Stimulated activated memory B cell treated with anti-CD40 and anti-IgM and Interleukin-4, amounts not matched to agents 10 μg/mL and 1 μg/mL and 100 μg/mL, for 72 hours (primary cell): ENCODE results near the gene PRPH.
"Not testable (repeated sequence)": the region's sequence is repeated elsewhere in the genome, so short reads cannot be mapped to it uniquely, and the experiment has no call there.

Experiments
- ATAC-seq: fragments of 150-1000 bp; cut with Tn5 transposase; 2 replicates; pipeline ENCODE4 v1.10.0; 2021
- H3K27ac Mint-ChIP-seq: one replicate; pipeline ENCODE4 v1.8.0; 2022; ENCODE audit warnings: mild to moderate bottlenecking, mixed read lengths
- H3K27me3 Mint-ChIP-seq: one replicate; pipeline ENCODE4 v1.8.0; 2022; ENCODE audit warnings: mixed read lengths
- H3K36me3 Mint-ChIP-seq: one replicate; pipeline ENCODE4 v1.8.0; 2022; ENCODE audit warnings: mixed read lengths
- H3K4me1 Mint-ChIP-seq: one replicate; pipeline ENCODE4 v1.8.0; 2022; ENCODE audit warnings: mixed read lengths
- H3K4me3 Mint-ChIP-seq: one replicate; pipeline ENCODE4 v1.8.0; 2022; ENCODE audit warnings: mild to moderate bottlenecking, moderate library complexity, mixed read lengths
- H3K9me3 Mint-ChIP-seq: one replicate; pipeline ENCODE4 v1.8.0; 2022; ENCODE audit warnings: mixed read lengths

Gene PRPH

DNA sequence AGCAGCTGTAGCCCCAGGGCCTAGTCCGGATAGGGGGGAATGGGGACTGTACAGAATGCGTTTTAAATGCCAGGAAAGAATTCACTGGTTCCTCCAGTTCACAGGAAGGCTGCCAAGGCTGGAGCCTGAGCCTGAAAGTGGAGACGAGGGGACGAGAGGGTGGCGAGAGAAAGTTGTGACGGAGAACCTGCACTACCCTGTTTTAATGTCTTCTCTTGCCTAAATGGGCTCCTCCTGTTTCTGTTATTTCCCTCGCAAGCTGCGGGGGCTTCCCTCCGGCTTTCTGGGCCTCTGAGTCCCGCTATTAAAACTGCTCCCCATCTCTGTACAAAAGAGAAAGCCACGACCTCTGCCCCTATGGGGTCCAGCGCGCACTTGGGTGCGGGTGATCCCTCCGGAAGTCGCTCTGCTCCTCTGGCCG lies 37.5 kb downstream of the PRPH start:
- Mint-ChIP-seq H3K4me3 (no peak overlapping the region), H3K9me3 (peaks cover 3% of the 10 kb centered on the region), H3K27me3 (peaks cover 52% of the 10 kb centered on the region), H3K4me1 (peaks cover 34% of the 10 kb centered on the region), H3K27ac (no peak overlapping the region), H3K36me3 (no peaks in the 10 kb centered on the region)
- ATAC-seq: no peak

DNA sequence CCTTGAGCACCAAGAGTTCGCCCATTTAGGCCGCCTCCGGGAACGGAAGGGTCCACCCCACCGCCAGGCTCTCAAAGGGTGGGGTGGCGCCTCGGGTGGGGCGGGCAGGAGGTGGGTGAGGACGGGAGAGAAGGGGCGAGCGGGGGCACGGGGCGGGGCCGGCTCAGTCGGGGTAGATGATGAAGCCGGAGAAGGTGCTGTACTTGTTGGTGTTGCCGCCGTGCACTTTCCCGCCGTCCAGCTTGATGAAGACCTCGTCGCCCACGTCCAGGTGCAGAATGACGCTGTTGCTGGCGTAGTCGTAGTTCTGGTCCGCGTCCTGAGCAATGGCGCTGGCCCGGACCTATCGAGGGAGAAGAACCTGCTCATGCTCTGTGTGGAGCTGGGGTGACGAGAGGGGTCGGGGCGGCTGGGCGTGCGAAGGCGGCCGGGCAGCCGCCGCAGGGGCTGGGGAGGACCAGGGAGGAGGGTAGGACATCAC lies 38.0 kb downstream of the PRPH start:
- H3K4me1 Mint-ChIP-seq: peaks cover 39% of the 10 kb centered on the region
- H3K9me3 Mint-ChIP-seq: peaks cover 3% of the 10 kb centered on the region
- ATAC-seq: no peak
- no peaks in the 10 kb centered on the region for H3K36me3 Mint-ChIP-seq
- peak overlapping the region; percentile 36 for H3K4me3 Mint-ChIP-seq
- peaks cover 57% of the 10 kb centered on the region for H3K27me3 Mint-ChIP-seq
- H3K27ac Mint-ChIP-seq: no peak overlapping the region

DNA sequence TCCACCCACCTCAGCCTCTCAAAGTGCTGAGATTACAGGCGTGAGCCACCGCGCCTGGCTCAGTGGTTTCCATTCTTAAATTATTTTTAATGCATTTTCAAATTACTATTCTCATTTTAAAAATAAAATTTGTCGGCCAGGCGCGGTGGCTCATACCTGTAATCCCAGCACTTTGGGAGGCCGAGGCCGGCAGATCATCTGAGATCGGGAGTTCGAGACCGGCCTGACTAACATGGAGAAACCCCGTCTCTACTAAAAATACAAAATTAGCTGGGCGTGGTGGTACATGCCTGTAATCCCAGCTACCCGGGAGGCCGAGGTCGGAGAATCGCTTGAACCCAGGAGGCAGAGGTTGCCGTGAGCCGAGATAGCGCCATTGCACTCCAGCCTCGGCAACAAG lies 38.8 kb downstream of the PRPH start:
- H3K36me3 Mint-ChIP-seq, H3K9me3 Mint-ChIP-seq, H3K27ac Mint-ChIP-seq, H3K4me3 Mint-ChIP-seq, ATAC-seq: not testable (repeated sequence)
- Mint-ChIP-seq H3K27me3 (peaks cover 63% of the 10 kb centered on the region), H3K4me1 (peaks cover 40% of the 10 kb centered on the region)

DNA sequence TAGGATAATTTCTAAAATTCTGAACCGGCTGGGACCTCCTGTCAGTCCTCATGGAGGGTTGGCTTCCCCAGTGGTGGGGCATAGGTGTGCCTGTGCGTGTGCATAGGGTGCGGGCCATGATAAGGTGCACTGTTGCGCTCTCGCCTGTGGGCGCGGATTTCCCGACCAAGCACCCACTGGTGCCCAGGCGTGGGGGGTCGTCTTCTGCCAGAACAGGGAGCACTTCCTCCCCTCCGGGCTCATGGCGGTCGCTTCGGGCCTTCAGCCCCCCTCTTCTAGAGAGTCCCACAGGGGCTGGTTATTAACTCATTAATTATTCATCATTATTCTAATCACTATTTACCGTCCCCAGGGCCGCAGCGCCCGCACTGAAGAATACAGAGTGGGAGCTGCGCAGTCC lies 39.3 kb downstream of the PRPH start:
- Mint-ChIP-seq H3K27me3 (peaks cover 68% of the 10 kb centered on the region), H3K4me1 (peaks cover 40% of the 10 kb centered on the region), H3K4me3 (no peak overlapping the region), H3K36me3 (no peaks in the 10 kb centered on the region), H3K27ac (no peak overlapping the region), H3K9me3 (peaks cover 3% of the 10 kb centered on the region)
- ATAC-seq: no peak

DNA sequence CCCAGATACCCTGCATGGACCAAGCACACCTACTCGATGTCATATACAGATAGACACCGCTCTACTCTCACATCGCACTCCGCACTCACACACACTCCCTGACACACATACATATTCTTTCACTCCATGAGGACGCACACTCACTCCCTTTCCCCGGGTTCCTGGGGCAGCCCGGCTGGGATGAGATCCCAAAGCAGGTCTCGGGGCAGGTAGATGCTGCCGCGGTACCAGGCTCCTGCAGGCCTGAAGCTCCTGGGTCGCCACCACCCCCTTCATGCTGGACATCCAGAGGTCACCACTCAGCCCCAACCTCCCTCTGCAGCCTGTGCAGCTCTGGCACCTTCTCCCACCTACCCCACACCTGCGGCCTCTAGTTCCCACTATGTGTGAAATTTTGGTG lies 39.7 kb downstream of the PRPH start:
- Mint-ChIP-seq H3K36me3 (no peaks in the 10 kb centered on the region), H3K27ac (no peak overlapping the region), H3K4me1 (peaks cover 40% of the 10 kb centered on the region), H3K27me3 (peaks cover 72% of the 10 kb centered on the region), H3K4me3 (no peak overlapping the region), H3K9me3 (peaks cover 3% of the 10 kb centered on the region)
- no peak for ATAC-seq

DNA sequence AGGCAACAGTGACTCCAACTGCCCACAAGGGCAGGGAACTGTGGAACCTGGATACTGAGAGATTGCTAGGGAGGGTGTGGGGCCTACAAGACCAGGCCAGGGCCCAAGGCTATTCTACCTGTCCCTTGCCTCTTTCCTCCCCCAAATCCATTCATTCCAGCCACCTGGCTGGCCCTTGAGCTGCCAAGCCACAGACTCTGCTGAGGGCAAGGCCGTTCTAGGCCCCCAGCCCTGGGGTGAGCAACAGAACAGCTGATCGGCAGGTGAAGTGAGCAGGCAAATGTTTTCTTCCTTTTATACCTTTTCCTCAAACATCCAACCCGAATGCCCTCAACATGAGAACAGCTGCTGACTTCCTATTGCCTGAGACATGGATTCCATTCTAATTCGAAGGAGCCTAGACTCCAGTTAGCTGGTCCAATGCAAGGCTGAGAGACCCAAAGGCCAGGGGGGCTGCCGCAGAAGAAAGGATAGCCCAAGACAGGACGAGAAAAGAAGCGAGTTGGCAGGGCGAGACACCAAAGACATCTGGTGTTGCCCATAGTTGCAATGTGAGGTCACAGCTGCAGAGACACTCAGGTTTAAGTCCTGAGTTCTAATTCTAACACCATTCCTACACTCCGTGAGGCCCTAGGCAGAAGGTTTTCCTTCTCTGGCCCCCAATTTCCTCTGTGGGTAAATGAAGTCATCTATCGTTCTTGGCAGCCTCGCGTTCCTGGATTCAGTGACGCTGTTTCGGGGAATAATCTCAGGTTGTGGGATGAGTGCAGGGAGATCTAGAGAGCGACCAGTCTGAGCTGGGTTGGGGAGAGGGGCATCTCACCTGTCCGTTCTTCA lies 40.4 kb downstream of the PRPH start:
- peaks cover 40% of the 10 kb centered on the region for H3K4me1 Mint-ChIP-seq

DNA sequence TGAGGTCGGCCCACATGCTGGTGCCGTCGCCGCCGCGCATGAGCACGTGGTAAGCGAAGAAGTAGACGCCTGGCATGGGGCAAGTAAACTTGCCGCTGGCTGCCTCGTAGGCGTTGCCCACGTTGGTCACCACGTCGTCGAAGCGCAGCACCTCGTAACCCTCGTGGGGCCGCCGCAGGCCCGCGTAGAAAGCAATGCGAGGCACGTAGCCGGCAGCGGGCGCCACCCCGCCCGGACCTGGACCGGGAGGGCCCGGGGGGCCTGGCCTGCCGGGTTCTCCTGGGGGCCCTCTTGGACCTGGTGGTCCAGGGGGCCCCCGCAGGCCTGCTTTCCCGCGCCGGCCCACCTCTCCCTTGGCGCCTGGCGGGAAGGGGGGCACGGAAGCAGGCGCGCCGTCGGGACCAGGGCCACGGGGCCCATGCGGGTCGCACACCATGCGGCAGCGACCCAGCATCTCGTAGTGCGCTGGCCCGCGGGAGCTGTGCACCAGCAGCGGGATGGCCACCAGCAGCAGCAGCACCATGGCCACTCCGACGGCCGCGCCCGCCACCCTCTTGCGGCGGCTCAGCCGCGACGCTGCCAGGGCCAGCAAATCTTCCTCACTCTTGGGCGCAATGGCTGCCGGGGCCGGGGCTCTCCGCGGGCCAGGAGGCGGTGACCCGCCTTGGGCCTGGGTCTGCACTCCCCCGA lies 41.2 kb downstream of the PRPH start:
- no peak overlapping the region for H3K27ac Mint-ChIP-seq

More for the DNA sequence above, 40.4 kb downstream of the PRPH start:
- peaks cover 3% of the 10 kb centered on the region for H3K9me3 Mint-ChIP-seq
- ATAC-seq: no peak
- H3K27ac Mint-ChIP-seq: no peak overlapping the region
- peaks cover 79% of the 10 kb centered on the region for H3K27me3 Mint-ChIP-seq
- H3K4me3 Mint-ChIP-seq: no peak overlapping the region
- no peaks in the 10 kb centered on the region for H3K36me3 Mint-ChIP-seq

DNA sequence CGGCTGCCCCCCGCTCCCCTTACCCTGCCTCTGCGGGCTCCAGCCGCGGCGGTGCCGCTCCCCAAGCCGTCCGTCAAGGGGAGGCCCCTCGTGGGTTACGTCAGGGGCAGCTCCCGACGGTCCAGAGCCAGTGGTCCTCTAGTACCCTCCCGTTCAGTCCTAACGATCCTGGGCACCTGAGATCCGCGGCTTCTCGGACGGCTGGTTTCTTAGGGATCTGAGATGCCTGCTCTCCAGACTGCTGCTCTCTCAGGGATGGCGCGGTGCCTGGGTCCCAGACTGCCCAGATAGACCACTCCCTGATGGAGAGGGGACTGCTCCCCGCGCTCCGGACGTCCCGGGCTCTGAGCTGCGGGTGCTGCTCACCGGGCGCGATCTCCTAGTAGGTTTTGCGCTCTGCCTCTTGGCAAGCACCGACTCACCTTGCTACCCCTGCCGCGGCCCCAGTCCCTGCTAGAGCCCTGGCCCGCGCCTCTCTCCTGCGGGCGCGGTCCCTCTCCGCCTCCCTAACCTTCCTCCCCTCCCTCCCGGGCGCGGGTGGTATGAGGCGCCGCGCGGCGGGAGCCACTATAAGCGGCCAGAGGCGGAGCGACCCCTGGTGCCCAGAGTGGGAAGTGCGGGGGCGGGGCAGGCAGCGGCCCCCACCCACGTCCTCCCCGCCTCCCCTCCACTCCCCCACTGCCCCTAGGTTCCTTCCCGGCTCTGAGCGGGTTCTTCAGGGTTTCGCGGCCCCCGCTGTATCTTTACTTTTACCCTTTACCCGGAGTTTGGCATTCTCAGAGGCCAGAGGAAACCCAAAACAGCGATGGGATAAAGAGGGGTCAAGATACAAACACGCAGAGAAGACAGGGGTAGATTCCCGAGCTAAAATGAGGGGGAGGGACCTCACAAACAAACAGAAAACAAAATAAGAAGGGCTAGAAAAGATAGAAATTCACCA lies 42.0 kb downstream of the PRPH start, which contains the start of gene C1QL4:
Gene C1QL4 (minus strand): TSS at position 544 of the 940 bp plus-strand sequence. CDS start 711 bp downstream, outside the sequence.
- ATAC-seq: peak; percentile 66
- H3K36me3 Mint-ChIP-seq: no peaks in the 10 kb centered on the region
- no peak within 1 kb of the TSS for H3K27ac Mint-ChIP-seq
- H3K4me3 Mint-ChIP-seq: peak within 1 kb of the TSS; percentile 22
- H3K4me1 Mint-ChIP-seq: peaks cover 36% of the 10 kb centered on the region
- peaks cover 76% of the 10 kb centered on the region for H3K27me3 Mint-ChIP-seq
- H3K9me3 Mint-ChIP-seq: peaks cover 3% of the 10 kb centered on the region

More for the DNA sequence above, 41.2 kb downstream of the PRPH start:
- H3K4me1 Mint-ChIP-seq: peaks cover 40% of the 10 kb centered on the region
- no peak for ATAC-seq
- H3K36me3 Mint-ChIP-seq: no peaks in the 10 kb centered on the region
- H3K4me3 Mint-ChIP-seq: no peak overlapping the region
- peaks cover 83% of the 10 kb centered on the region for H3K27me3 Mint-ChIP-seq
- H3K9me3 Mint-ChIP-seq: peaks cover 3% of the 10 kb centered on the region

DNA sequence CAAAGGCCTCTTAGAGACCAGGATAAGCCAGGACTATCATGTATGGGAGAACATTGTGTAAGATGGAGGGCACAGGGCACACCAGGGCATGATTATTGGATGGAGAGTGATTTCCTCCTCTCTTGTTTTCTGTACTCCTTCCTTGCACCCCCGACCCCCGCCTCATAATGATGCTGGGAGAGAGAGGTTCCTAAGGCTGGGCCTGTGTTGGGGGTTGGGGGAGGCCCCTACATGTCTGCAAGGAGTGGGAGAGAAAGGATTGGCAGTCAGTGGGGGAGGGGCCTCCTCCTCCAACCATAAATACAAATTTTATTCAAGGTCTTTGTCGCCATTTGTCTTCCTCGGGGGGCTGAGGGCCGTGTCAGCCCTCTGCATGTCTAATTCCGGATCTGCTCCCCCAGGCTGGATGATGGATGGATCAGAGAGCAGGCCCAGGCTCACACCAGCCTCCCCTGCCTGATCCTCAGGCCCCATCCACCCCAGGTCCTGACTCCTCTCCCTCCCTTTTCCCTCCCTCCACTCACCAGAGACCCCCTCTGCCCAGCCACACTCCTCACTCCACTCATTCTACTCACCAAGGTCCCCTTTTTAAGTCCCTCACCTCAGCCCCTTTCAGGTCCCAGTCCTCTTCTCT lies 44.0 kb downstream of the PRPH start:
- ATAC-seq: no peak
- Mint-ChIP-seq H3K4me1 (peaks cover 38% of the 10 kb centered on the region), H3K27me3 (peaks cover 72% of the 10 kb centered on the region), H3K9me3 (peaks cover 3% of the 10 kb centered on the region), H3K27ac (no peak overlapping the region), H3K36me3 (no peaks in the 10 kb centered on the region), H3K4me3 (no peak overlapping the region)

DNA sequence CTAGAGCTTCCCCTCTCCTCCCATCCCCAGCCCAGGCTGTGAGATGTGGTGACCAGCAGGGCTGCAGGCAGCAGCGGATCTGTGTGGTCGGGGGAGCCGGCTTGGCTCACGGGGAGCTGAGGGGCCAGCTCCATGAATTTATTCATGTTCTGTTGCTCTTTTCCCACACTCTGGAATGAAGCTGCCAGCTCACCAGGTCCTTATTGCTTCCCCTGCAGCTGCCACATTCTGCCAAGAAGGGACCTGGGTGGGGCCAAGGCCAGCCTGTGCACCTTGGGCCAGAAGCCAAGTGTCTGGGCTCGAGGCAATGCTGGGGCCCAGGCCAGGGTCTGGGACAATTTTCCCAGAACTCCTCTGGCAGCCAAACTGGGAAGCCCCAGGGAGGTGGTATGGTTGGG lies 44.5 kb downstream of the PRPH start:
- peaks cover 73% of the 10 kb centered on the region for H3K27me3 Mint-ChIP-seq
- no peak overlapping the region for H3K27ac Mint-ChIP-seq
- H3K36me3 Mint-ChIP-seq: no peaks in the 10 kb centered on the region
- H3K4me3 Mint-ChIP-seq: no peak overlapping the region
- H3K4me1 Mint-ChIP-seq: peaks cover 41% of the 10 kb centered on the region
- no peak for ATAC-seq
- peaks cover 2% of the 10 kb centered on the region for H3K9me3 Mint-ChIP-seq

DNA sequence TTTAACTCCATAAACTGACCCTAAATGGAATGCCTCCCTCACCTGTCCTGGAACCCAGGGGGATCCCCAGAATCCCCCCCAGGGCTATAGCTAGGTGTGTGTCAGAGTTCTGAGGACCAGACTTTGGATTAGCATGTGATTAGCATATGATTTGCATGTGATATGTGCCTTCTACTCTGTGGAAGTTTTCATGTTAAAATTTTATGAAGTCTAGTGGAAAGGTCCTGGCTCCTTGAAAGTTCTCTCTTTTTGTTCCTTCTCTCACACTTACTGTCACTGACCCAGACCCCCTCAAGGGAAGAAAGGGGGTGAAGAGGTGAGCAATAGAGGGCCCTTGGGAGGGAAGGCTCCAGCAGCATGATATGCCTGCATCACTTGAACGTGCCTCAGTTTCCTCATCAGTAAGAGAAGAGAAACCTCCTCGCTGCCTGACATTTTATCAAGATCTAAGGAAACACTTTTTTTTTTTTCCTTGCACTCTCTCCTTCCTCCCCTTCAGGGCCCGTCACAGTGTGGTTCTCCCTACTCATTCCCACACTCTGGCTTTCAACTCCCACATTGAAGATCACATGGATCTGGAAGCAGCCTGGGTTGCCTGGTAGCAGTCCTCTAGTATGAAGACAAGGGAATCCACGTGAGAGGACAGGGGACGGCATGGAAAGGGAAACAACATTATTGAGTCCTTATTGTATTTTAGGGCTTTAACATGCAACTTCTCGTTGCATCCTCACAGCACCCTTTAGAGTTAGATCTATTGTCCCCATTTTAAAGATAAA lies 45.3 kb downstream of the PRPH start:
- Mint-ChIP-seq H3K36me3 (no peaks in the 10 kb centered on the region), H3K4me1 (peaks cover 43% of the 10 kb centered on the region), H3K27me3 (peaks cover 73% of the 10 kb centered on the region), H3K9me3 (no peaks in the 10 kb centered on the region), H3K4me3 (no peak overlapping the region), H3K27ac (no peak overlapping the region)
- ATAC-seq: no peak

DNA sequence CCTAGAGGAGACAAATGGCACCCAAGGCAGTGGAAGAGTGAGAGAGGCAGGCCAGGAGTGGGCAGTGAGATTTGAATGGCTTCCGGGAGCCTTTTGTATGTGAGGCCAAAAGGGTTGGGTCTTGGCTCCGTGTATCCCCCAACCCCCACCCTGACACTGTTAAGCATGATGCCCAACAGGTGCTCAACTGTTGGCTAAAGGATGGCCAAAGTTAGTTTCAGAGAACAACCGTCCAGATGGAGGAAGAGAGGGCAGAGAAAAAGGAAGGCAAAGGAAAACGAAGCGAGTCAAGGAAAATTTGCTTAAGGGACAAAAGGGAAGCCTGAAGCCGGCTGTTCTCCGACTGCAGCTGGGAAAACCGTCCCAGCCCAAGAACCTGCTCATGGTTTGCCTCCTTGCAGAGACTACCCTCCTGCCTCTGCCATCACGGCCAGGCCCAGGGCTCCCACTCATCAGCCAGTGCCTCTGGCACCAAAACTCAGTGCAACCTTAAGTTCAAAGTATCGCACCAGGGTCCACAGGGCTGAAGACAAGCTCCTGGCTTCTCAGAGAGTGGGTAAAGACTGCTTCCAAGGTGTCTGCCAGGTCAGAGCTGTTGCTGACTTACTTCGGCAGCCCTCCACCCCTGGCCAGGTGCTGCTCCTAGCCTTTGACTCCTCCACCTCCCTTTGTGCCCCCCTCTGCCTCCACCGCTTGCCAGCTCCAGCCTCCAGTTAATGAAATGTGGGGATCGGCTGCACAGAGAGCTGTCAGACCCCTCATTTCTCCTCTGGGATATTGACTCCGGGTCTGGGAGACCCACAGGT lies 46.2 kb downstream of the PRPH start:
- Mint-ChIP-seq H3K9me3 (no peaks in the 10 kb centered on the region), H3K36me3 (no peaks in the 10 kb centered on the region), H3K4me1 (peaks cover 52% of the 10 kb centered on the region), H3K27ac (no peak overlapping the region), H3K27me3 (peaks cover 77% of the 10 kb centered on the region), H3K4me3 (no peak overlapping the region)
- ATAC-seq: no peak

DNA sequence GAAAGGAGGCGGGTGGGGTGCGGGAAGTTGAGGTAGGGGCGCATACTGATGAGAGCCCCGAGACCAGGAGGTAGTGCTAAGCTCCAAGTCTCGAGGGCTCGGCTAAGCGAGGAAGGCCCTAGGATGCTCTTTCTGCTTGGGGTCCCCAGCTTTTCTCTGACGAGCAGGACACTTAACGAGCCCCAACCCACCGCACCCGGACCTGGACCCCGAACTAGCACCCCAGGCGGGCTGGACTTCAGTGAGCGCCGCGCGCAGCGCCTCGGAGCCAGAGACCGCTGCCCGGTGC lies 46.8 kb downstream of the PRPH start:
- Mint-ChIP-seq H3K27ac (no peak overlapping the region), H3K27me3 (peaks cover 79% of the 10 kb centered on the region), H3K4me3 (no peak overlapping the region), H3K9me3 (no peaks in the 10 kb centered on the region), H3K36me3 (no peaks in the 10 kb centered on the region), H3K4me1 (peaks cover 55% of the 10 kb centered on the region)
- ATAC-seq: no peak
